Panc1 (cell line): ENCODE measurements around the gene FOXO4. TPM values are rescaled to one million over a fixed set of nuclear protein-coding genes. Genes with fewer than 3 reads are reported as not detected.

Experiments used
- ATAC-seq: fragments of 200-7000 bp; cut with Tn5 transposase; 2 replicates; pipeline ENCODE4 v1.9.1; 2020; ENCODE audit warnings: mild to moderate bottlenecking, moderate library complexity
- BruUV-seq: library from RNA; stranded (reverse); fragments of 400-500 nt; replicated peaks from 2 replicates; lab custom pipeline; 2021; lab: Mats Ljungman, UMichigan
- CTCF ChIA-PET: fragments of 300-600 bp; sonication (Branson Sonifier 250); formaldehyde crosslinking; loops from one replicate; lab custom pipeline; 2022; ENCODE audit warnings: antibody characterized with exemption; lab: Charles Lee
- POLR2A ChIA-PET: fragments of 300-600 bp; sonication (Branson Sonifier 250); formaldehyde crosslinking; loops from one replicate; lab custom pipeline; 2022; ENCODE audit warnings: antibody characterized with exemption; lab: Charles Lee
- DNase-seq: peaks from one replicate; pipeline ENCODE4 v3.0.0-alpha.2; 2010; ENCODE audit warnings: low read depth, low spot score
- H3K27ac ChIP-seq: 2 replicates; pipeline ENCODE4 v1.5.1; 2011; ENCODE audit warnings: mild to moderate bottlenecking, low read length, inconsistent platforms
- H3K27me3 ChIP-seq: fragments of 200-500 bp; sonication (Bioruptor generic); 2 replicates; pipeline ENCODE4 v1.6.0; 2014; ENCODE audit warnings: low read length, inconsistent platforms; ENCODE audit not compliant: control insufficient read depth, insufficient read depth
- H3K36me3 ChIP-seq: fragments of 200-500 bp; sonication (Bioruptor generic); 2 replicates; pipeline ENCODE4 v1.5.1; 2014; ENCODE audit warnings: inconsistent platforms, mild to moderate bottlenecking, low read length, moderate library complexity; ENCODE audit not compliant: control insufficient read depth, insufficient read depth
- H3K4me1 ChIP-seq: 2 replicates; pipeline ENCODE4 v1.5.1; 2011; ENCODE audit warnings: inconsistent platforms, mild to moderate bottlenecking, low read length, moderate library complexity; ENCODE audit not compliant: control insufficient read depth, insufficient read depth
- H3K4me3 ChIP-seq, 2 experiments: 2 replicates each; pipeline ENCODE4 v1.5.1; 2011 to 2012; ENCODE audit warnings: low read depth in 2 of 2, low read length in 2 of 2, mild to moderate bottlenecking in 2 of 2, inconsistent platforms in 1 of 2, moderate library complexity in 1 of 2
- H3K9me3 ChIP-seq: fragments of 200-500 bp; sonication (Bioruptor generic); 2 replicates; pipeline ENCODE4 v1.5.1; 2014; ENCODE audit warnings: low read depth, mild to moderate bottlenecking, inconsistent platforms, low read length, moderate library complexity; ENCODE audit not compliant: control insufficient read depth, insufficient read depth
- CTCF ChIP-seq: fragments of 450-650 bp; IDR thresholded peaks from 2 replicates; pipeline ENCODE4 v1.5.1; 2017; ENCODE audit warnings: mild to moderate bottlenecking
- POLR2AphosphoS5 ChIP-seq: IDR thresholded peaks from 2 replicates; pipeline ENCODE4 v1.6.1; 2012; ENCODE audit warnings: mild to moderate bottlenecking, low read depth, low read length, moderate library complexity
- SIN3A ChIP-seq: IDR thresholded peaks from 2 replicates; pipeline ENCODE4 v1.6.1; 2012; ENCODE audit warnings: low read depth, mild to moderate bottlenecking, low read length, moderate library complexity, borderline replicate concordance; ENCODE audit not compliant: insufficient read depth
- TCF7L2 ChIP-seq: IDR thresholded peaks from 2 replicates; pipeline ENCODE4 v1.6.1; 2011; ENCODE audit warnings: mild to moderate bottlenecking, low read depth, low read length, inconsistent platforms
- in situ Hi-C: cut with HindIII; loops from 2 replicates; pipeline ENCODE4 v1.10.0; 2016; ENCODE audit warnings: low sequenced_read_pairs, low pct_unique_long_range_greater_than_20kb
- intact Hi-C: fragments of 100-400 bp; cut with micrococcal nuclease; formaldehyde crosslinking; loops from one replicate; pipeline ENCODE4 v1.10.0; 2022; ENCODE audit not compliant: unreplicated experiment
- total RNA-seq: library from RNA; stranded (reverse); gene quantifications from one replicate; pipeline ENCODE4 v1.2.1, GENCODE V29; 2021; ENCODE audit not compliant: unreplicated experiment
- TF ChIP-seq, protein P1 (sequence below), 2 experiments: IDR thresholded peaks; 2 replicates each; pipeline ENCODE4 v1.6.1; 2011 to 2012; ENCODE audit warnings: low read depth in 2 of 2, control low read depth in 1 of 2, low read length in 1 of 2, mild to moderate bottlenecking in 1 of 2, moderate library complexity in 1 of 2; ENCODE audit not compliant: insufficient read depth in 1 of 2

Gene FOXO4
- total RNA-seq, 1 experiment from 2014 or later, result 2.9 TPM

DNA sequence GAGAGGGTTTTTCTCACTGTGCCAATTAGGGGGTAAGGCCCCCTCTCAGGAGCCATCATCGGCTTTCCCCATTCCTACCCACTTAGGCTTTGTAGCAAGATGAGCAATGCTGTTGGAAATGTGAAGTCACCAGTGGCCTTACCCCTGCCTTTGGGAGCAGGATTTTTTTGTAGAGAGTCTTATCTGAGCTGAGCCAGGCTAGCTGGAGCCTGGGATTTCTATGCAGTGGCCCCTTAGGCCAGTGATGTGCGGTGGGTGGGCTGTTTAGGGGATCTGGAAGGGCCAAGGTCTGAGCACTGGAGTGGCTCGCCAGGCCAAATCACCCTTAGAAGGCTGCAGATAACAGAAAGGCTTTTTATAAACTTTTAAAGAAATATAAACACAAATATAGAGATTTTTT lies 6.6 kb downstream of the FOXO4 start:
- in situ Hi-C loops (no loop called here), intact Hi-C loops (no loop called here)
- no peak overlapping the region for H3K27ac ChIP-seq
- H3K36me3 ChIP-seq, result no peaks in the 10 kb centered on the region
- ATAC-seq, result no peak
- H3K9me3 ChIP-seq, result no peaks in the 10 kb centered on the region
- peaks cover 4% of the 10 kb centered on the region; the same call in 1 of the 2 replicates for H3K4me1 ChIP-seq
- DNase-seq, result no peak
- H3K27me3 ChIP-seq, result peaks cover 4% of the 10 kb centered on the region
- ChIA-PET CTCF (interaction anchor here (0.6 kb wide), 1 partner anchor 96 kb away, joined by 7 read pairs; no protein-coding TSS in a partner anchor), POLR2A (no interaction called here)
- TF ChIP-seq TCF7L2 (no peak), SIN3A (no peak), CTCF (no peak), POLR2AphosphoS5 (no peak)
- TF ChIP-seq, protein P1, sequence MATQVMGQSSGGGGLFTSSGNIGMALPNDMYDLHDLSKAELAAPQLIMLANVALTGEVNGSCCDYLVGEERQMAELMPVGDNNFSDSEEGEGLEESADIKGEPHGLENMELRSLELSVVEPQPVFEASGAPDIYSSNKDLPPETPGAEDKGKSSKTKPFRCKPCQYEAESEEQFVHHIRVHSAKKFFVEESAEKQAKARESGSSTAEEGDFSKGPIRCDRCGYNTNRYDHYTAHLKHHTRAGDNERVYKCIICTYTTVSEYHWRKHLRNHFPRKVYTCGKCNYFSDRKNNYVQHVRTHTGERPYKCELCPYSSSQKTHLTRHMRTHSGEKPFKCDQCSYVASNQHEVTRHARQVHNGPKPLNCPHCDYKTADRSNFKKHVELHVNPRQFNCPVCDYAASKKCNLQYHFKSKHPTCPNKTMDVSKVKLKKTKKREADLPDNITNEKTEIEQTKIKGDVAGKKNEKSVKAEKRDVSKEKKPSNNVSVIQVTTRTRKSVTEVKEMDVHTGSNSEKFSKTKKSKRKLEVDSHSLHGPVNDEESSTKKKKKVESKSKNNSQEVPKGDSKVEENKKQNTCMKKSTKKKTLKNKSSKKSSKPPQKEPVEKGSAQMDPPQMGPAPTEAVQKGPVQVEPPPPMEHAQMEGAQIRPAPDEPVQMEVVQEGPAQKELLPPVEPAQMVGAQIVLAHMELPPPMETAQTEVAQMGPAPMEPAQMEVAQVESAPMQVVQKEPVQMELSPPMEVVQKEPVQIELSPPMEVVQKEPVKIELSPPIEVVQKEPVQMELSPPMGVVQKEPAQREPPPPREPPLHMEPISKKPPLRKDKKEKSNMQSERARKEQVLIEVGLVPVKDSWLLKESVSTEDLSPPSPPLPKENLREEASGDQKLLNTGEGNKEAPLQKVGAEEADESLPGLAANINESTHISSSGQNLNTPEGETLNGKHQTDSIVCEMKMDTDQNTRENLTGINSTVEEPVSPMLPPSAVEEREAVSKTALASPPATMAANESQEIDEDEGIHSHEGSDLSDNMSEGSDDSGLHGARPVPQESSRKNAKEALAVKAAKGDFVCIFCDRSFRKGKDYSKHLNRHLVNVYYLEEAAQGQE (IDR thresholded peaks at IDR 0.05; ENCODE audit: insufficient read depth in 1 of 2, low read depth in 2 of 2, low read length in 1 of 2), result no peak
- no TSS peak for BruUV-seq
- H3K4me3 ChIP-seq, result no peak overlapping the region

GRCh38 chrX:71103110-71103983 lies 7.7 kb downstream of the FOXO4 start:
- Histone ChIP-seq H3K9me3 (no peaks in the 10 kb centered on the region), H3K27me3 (peaks cover 2% of the 10 kb centered on the region; the same call in 1 of the 2 replicates), H3K4me3 (no peak overlapping the region), H3K4me1 (peaks cover 4% of the 10 kb centered on the region; the same call in 1 of the 2 replicates), H3K27ac (no peak overlapping the region), H3K36me3 (no peaks in the 10 kb centered on the region)
- no TSS peak for BruUV-seq
- in situ Hi-C loops, result no loop called here
- no peak for ATAC-seq
- DNase-seq, result no peak
- CTCF ChIA-PET, result interaction anchor here (0.7 kb wide), 1 partner anchor 70 kb away, joined by 3 read pairs; no protein-coding TSS in a partner anchor
- POLR2A ChIA-PET, result interaction anchor here (0.7 kb wide), 1 partner anchor 103 kb away, joined by 3 read pairs; no protein-coding TSS in a partner anchor
- intact Hi-C loops, result no loop called here
- no peak for TF ChIP-seq SIN3A
- no peak for TF ChIP-seq CTCF
- no peak for TF ChIP-seq TCF7L2
- no peak for TF ChIP-seq POLR2AphosphoS5
- TF ChIP-seq, protein P1 (IDR thresholded peaks at IDR 0.05; ENCODE audit: insufficient read depth in 1 of 2, low read depth in 2 of 2, low read length in 1 of 2), result no peak
